RWPE2 (cell line): ENCODE data around the gene SLC15A1.

Experiments used
- ATAC-seq: fragments of 200-7000 bp; cut with Tn5 transposase; 3 replicates; pipeline ENCODE4 v1.9.1; 2021; ENCODE audit warnings: low read depth
- DNase-seq: peaks from one replicate; pipeline ENCODE4 v3.0.0-alpha.2; 2020; ENCODE audit warnings: low spot score
- H3K27ac ChIP-seq: fragments of 450-650 bp; 2 replicates; pipeline ENCODE4 v1.5.1; 2017; ENCODE audit warnings: mild to moderate bottlenecking; ENCODE audit not compliant: poor library complexity, severe bottlenecking
- H3K27me3 ChIP-seq: fragments of 250-450 bp; sonication (Bioruptor Pico); 2 replicates; pipeline ENCODE4 v1.5.1; 2021; ENCODE audit warnings: mild to moderate bottlenecking, moderate library complexity; ENCODE audit not compliant: insufficient read depth, poor library complexity, severe bottlenecking
- H3K36me3 ChIP-seq: fragments of 250-450 bp; sonication (Bioruptor Pico); 2 replicates; pipeline ENCODE4 v1.5.1; 2020; ENCODE audit warnings: low read depth, mild to moderate bottlenecking, moderate library complexity
- H3K4me1 ChIP-seq: fragments of 250-450 bp; sonication (Bioruptor Pico); 2 replicates; pipeline ENCODE4 v1.5.1; 2021; ENCODE audit warnings: mild to moderate bottlenecking, moderate library complexity; ENCODE audit not compliant: insufficient read depth, poor library complexity, severe bottlenecking
- H3K4me3 ChIP-seq: fragments of 250-450 bp; sonication (Bioruptor Pico); 2 replicates; pipeline ENCODE4 v1.5.1; 2021; ENCODE audit warnings: mild to moderate bottlenecking, moderate library complexity; ENCODE audit not compliant: severe bottlenecking
- H3K9me3 ChIP-seq: fragments of 250-450 bp; sonication (Bioruptor Pico); 2 replicates; pipeline ENCODE4 v1.5.1; 2021; ENCODE audit warnings: mild to moderate bottlenecking, moderate library complexity; ENCODE audit not compliant: severe bottlenecking
- CTCF ChIP-seq: fragments of 450-650 bp; IDR thresholded peaks from one replicate; pipeline ENCODE4 v1.5.1; 2017; ENCODE audit warnings: mild to moderate bottlenecking, moderate library complexity; ENCODE audit not compliant: poor library complexity, severe bottlenecking

Gene SLC15A1

GRCh38 chr13:98664047-98664446, 88.4 kb downstream of the SLC15A1 start:
- Histone ChIP-seq H3K27me3 (no peaks in the 10 kb centered on the region), H3K4me3 (no peak overlapping the region), H3K27ac (no peak overlapping the region), H3K9me3 (no peaks in the 10 kb centered on the region), H3K36me3 (no peaks in the 10 kb centered on the region), H3K4me1 (peaks cover 11% of the 10 kb centered on the region)
- no peak for TF ChIP-seq CTCF
- peak; percentile 92 for ATAC-seq
- no peak for DNase-seq

DNA sequence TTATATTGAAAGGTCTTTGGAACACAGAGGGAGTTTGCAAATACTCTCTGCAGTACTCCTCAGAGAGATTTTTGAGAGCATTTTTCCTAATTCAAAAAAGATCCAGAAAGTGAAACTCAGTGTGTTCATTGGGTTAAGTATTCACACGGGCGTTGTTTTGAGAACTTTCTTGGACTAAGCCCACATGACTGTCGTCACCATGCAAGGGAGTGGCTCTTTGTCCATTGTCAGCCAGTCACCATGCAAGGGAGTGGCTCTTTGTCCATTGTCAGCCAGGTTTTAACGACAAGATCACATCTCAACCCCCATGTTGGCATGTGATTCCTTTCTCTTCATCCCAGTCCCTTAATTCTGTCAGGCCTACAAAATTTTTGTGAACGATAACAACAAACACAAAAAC, 94.3 kb downstream of the SLC15A1 start:
- no peak for TF ChIP-seq CTCF
- Histone ChIP-seq H3K4me1 (no peaks in the 10 kb centered on the region), H3K4me3 (no peak overlapping the region), H3K27me3 (no peaks in the 10 kb centered on the region), H3K36me3 (no peaks in the 10 kb centered on the region), H3K27ac (no peak overlapping the region), H3K9me3 (no peaks in the 10 kb centered on the region)
- no peak for DNase-seq
- ATAC-seq: no peak

- Histone ChIP-seq H3K9me3 (no peaks in the 10 kb centered on the region), H3K27ac (no peak overlapping the region), H3K27me3 (no peaks in the 10 kb centered on the region), H3K4me1 (no peaks in the 10 kb centered on the region), H3K4me3 (no peak overlapping the region), H3K36me3 (no peaks in the 10 kb centered on the region)
- no peak for DNase-seq
- ATAC-seq: no peak
- no peak for TF ChIP-seq CTCF
Measured at GRCh38 chr13:98657506-98658085, 94.9 kb downstream of the SLC15A1 start.

- DNase-seq: no peak
- Histone ChIP-seq H3K27ac (no peak overlapping the region), H3K27me3 (no peaks in the 10 kb centered on the region), H3K4me1 (no peaks in the 10 kb centered on the region), H3K9me3 (no peaks in the 10 kb centered on the region), H3K4me3 (no peak overlapping the region), H3K36me3 (no peaks in the 10 kb centered on the region)
- TF ChIP-seq CTCF: no peak
- ATAC-seq: no peak
Measured at GRCh38 chr13:98656223-98656622, 96.2 kb downstream of the SLC15A1 start.

- ATAC-seq: peak; percentile 96
- no peaks in the 10 kb centered on the region for H3K9me3 ChIP-seq
- DNase-seq: no peak
- no peaks in the 10 kb centered on the region for H3K36me3 ChIP-seq
- no peaks in the 10 kb centered on the region for H3K27me3 ChIP-seq
- H3K27ac ChIP-seq: no peak overlapping the region
- H3K4me1 ChIP-seq: peaks cover 4% of the 10 kb centered on the region
- peak; percentile 90 for TF ChIP-seq CTCF
- no peak overlapping the region for H3K4me3 ChIP-seq
Measured at GRCh38 chr13:98653463-98653985, 98.9 kb downstream of the SLC15A1 start.
